Stimulated activated CD4-positive, alpha-beta T cell treated with anti-CD3 and anti-CD28 coated beads, Interleukin-1b, Interleukin-23, amount 100 ng/mL, for 4 hours (primary cell): ENCODE results near the gene MAOA.
"Not testable (repeated sequence)": the region's sequence is repeated elsewhere in the genome, so short reads cannot be mapped to it uniquely, and the experiment has no call there.

Experiments used
- DNase-seq, 2 donors: peaks; one replicate each; pipeline ENCODE4 v3.0.0-alpha.2; 2020; ENCODE audit warnings: low read depth in 2 of 2

Gene MAOA

GRCh38 chrX:43656005-43656494 lies at the start of gene MAOA:
Gene MAOA, plus strand, starts transcription at chrX:43656299. Its CDS starts 43 bp downstream, at chrX:43656342.
- DNase-seq, result peak in 1 of 2 donors; percentile 22

DNA sequence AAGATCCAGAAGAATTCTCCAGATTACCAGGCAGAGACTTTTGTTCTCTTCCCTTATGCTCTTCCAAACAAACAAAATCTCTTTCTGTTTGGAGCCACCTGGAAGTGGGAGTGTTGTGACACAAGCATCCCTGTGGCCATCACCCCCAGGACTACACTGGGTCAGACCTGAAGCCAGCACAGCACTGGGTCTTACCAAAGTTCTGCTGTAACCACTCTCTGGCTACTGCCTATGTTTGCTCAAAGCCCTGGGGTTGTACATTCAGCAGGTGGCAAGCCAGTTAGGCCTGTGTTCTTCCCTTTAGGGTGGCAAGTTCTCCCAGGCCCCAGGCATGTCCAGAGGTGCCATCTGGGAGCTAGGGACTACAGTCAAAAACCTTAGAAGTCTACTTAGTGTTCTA lies 43.7 kb upstream of the MAOA start:
- no peak for DNase-seq

DNA sequence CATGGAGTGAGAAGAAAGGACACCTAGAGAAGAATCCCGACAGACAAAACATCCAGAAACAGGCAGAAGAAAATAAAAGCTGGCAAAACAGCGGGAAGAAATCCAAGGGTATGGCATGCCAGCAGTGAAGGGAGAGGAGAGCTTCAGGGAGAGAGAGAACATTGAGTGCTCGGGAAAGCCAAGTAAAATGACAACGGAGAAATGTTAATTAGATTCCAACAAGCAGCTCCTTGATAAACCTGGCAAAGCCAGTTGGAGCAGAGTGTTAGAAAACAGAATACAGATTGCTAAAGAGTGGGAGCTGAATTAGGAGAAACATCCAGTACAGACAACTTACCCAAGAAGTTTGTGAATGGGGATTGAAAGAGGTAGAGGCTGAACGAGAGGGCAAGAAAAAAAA lies 40.4 kb upstream of the MAOA start:
- no peak for DNase-seq

GRCh38 chrX:43618366-43619205 lies 37.5 kb upstream of the MAOA start:
- no peak for DNase-seq

GRCh38 chrX:43619861-43620260 lies 36.2 kb upstream of the MAOA start:
- not testable (repeated sequence) for DNase-seq

DNA sequence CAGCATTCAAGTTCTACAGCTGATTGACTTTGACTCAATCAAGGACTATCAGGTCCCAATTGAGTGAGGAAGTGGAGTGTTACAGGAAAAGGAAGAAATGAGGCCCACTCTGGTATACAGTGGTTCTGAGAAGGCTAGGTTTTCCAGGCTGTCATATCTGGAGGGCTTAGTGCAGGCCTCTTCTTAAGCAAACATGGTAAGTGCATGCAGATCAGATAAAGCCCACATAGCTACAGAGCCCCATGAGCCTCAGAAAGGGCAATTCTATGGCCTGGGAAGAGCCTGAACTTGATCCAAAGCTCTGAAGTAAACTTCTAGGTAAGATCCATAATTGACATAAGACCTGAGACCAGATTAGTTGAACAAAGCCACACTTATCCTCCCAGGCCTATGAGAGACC lies 29.0 kb upstream of the MAOA start:
- DNase-seq, result no peak

- no peak for DNase-seq
Measured at GRCh38 chrX:43627669-43628068, 28.4 kb upstream of the MAOA start.

- DNase-seq, result no peak
Measured at GRCh38 chrX:43629229-43629628, 26.9 kb upstream of the MAOA start.

GRCh38 chrX:43631841-43632240 lies 24.3 kb upstream of the MAOA start:
- no peak for DNase-seq

GRCh38 chrX:43633081-43633480 lies 23.0 kb upstream of the MAOA start:
- no peak for DNase-seq

GRCh38 chrX:43633757-43634156 lies 22.3 kb upstream of the MAOA start:
- DNase-seq, result no peak

DNA sequence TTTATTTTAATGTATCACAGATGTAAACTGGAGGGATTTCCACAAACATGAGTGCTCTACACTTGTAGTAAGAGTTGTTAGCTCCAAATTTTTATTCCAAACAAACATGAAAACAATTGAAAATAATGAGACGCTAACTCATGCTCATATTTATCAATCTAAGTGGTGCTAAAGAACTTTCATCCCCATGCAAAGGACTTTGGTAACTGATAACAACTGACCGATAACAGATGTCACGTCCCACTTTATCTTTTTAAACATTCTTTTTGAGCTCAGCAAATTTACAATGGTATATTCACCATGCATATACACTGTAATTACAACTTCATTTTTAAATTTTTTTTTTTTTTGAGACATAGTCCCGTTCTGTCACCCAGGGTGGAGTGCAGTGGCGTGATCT lies 15.6 kb upstream of the MAOA start:
- no peak for DNase-seq

GRCh38 chrX:43641691-43642090 lies 14.4 kb upstream of the MAOA start:
- DNase-seq, result no peak

DNA sequence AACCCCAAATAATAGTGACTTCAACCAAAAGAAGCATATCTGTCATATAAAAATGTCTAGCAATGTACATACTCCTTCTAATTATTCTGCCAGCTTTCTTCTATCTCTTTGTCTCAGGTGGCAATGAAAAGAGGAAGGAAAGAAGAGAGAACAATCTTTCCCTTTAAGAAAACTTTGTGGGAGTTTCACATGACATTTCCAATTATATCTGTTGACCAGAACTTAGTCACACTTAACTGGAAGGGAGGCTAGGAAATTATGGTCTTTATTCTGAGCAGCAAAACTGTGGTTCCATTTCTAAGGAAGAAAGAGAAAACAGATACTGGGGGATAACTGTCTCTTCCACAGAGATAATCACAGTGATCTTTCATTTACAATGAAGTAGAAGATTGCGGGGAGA lies 12.9 kb upstream of the MAOA start:
- DNase-seq, result no peak

DNA sequence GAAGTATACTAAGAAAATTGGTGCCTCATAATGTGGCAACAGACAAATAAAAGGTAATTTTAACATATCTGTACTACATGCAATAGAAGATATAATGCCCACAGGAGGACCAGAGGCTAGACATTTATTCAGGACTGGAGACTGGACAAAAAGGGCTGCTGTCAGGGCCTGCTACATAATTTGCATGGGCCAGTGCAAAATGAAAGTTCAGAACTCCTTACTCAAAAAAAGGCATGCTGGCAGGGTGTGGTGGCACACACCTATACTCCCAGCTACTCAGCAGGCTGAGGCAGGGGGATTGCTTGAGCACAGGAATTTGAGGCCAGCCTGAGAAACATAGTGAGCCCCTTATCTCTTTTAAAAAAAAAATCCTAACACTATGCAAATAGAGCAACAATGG lies 12.4 kb upstream of the MAOA start:
- DNase-seq, result no peak

DNA sequence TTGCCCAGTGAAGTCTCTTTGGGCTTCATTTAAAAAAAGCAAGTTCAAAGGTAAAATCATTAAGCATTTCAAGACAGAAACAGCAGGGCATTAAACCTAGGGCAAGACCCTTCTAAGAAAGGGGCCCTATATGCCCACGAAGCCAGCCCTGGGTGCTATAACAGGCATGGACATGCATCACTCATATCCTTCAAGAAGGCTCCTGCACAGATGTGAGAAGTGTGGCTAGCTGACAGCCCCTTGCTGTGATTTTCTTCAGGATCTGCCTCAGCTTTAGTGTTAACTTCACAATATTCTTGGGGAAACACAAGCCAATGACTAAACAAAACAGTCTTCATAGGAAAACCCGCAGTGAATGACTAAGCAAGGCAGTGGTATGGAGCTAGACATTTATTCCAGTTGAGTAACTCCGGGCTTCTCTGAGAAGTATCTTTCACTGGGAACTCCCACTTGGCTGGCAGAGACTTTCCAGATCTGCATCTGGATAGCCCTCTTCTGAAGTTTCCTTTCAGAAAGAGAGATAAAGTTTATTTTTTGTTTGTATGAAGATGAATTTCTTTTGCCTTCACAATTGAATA lies 11.9 kb upstream of the MAOA start:
- DNase-seq, result no peak

GRCh38 chrX:43646800-43647199 lies 9.3 kb upstream of the MAOA start:
- DNase-seq, result no peak

- peak; percentile 68 to 74 for DNase-seq
Measured at GRCh38 chrX:43654431-43655150, 1.5 kb upstream of the MAOA start.

DNA sequence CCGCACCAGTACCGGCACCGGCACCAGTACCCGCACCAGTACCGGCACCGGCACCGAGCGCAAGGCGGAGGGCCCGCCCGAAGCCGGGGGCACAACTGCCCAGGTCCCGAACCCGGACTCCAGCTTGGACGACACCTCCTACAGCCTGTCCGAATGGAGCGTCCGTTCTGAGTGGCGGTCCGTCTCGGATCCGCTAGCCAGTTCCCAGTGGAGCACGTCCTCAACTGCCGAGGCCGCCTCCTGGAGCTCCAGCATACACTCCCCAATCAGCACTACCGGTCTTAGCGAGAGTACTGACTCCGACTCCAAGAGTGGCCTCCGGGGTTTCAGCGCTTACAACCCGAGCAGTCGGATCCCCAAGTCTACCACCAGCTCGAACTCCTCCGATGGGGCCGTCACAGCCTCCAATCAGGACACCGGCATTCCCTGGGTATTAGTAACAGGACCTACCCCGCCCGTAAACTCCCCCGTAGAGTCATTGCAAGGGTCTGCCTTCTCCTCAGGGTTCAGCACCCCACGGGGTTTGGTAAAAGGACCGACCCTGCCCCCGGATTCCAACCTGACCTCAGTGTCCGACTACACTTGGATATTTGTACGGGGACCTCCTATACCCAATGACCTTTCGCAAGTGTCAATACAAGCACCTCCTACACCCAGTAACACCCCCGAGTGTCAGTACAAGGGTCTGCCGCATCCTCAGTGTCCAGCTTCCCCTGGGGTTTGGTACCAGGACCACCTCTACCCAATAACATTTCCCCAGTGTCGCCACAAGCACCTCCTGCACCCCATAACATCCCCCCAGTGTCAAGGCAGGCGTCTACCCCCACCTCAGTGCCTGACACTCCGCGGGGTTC lies 721 bp upstream of the MAOA start:
- DNase-seq, result peak in 1 of 2 donors; percentile 1

- DNase-seq, result no peak
Measured at GRCh38 chrX:43657671-43658070, 1.6 kb downstream of the MAOA start.

- DNase-seq, result no peak
Measured at GRCh38 chrX:43661521-43662240, 5.6 kb downstream of the MAOA start.
